Measurements from ENCODE around the gene GFER. TPM values are rescaled to one million over a fixed set of nuclear protein-coding genes. Genes with fewer than 3 reads are reported as not detected.

The GFER gene
- polyA plus RNA-seq, 1 donor (not counting 4 experiments of a cell fraction or from before 2014, with no cell fraction given), result 12.0 TPM

DNA sequence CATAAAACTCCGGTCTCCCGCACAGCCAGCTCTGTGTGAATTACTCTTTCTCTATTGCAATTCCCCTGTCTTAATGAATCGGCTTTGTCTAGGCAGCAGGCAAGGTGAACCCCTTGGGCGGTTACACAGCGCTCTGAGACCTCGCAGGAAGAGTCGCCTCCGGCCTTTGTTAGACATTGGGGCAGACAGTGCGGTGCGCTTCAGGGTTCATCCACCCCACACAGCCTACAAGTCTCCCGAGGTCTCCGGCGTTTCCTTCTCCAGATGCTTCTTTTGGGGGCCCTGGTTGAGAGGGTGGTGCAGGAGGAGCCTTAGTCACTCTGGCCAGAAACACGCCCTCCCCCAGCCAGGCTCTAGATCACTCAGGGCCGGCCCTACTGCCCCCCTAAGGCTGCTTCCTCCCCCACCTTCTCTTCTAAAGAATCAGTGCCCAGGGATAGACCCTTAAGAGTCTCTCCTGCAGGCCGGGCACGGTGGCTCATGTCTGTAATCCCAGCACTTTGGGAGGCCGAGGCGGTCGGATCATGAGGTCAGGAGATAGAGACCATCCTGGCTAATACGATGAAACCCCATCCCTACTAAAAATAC is 39.3 kb upstream of the GFER start:
- DNase-seq (ENCODE audit: low read depth, low spot score) (no peak), FAIRE-seq (no peak)
- H3K27ac ChIP-seq (ENCODE audit: control insufficient read depth, insufficient read depth, low read length), result no peak overlapping the region
- H3K79me2 ChIP-seq (ENCODE audit: control insufficient read depth, insufficient read depth, low read length), result no peaks in the 10 kb centered on the region
- no peak overlapping the region for H3K9ac ChIP-seq (ENCODE audit: control insufficient read depth, extremely low read depth, insufficient read depth, low read length)
- no peaks in the 10 kb centered on the region for H3K27me3 ChIP-seq (ENCODE audit: control insufficient read depth, extremely low read depth, insufficient read depth, low read length)
- TF ChIP-seq, protein P1, sequence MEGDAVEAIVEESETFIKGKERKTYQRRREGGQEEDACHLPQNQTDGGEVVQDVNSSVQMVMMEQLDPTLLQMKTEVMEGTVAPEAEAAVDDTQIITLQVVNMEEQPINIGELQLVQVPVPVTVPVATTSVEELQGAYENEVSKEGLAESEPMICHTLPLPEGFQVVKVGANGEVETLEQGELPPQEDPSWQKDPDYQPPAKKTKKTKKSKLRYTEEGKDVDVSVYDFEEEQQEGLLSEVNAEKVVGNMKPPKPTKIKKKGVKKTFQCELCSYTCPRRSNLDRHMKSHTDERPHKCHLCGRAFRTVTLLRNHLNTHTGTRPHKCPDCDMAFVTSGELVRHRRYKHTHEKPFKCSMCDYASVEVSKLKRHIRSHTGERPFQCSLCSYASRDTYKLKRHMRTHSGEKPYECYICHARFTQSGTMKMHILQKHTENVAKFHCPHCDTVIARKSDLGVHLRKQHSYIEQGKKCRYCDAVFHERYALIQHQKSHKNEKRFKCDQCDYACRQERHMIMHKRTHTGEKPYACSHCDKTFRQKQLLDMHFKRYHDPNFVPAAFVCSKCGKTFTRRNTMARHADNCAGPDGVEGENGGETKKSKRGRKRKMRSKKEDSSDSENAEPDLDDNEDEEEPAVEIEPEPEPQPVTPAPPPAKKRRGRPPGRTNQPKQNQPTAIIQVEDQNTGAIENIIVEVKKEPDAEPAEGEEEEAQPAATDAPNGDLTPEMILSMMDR (optimal IDR thresholded peaks at IDR 0.05 in 1 of 3, IDR thresholded peaks at IDR 0.05 in 1 of 3, conservative IDR thresholded peaks at IDR 0.05 in 1 of 3; ENCODE audit: extremely low read depth in 1 of 3, insufficient read depth in 2 of 3, low read length in 3 of 3), result no peak
- TF ChIP-seq EZH2 (IDR thresholded peaks at IDR 0.05; ENCODE audit: low read length), result no peak
- H3K9me3 ChIP-seq (ENCODE audit: control insufficient read depth, low read depth, low read length), result no peaks in the 10 kb centered on the region
- H3K9me1 ChIP-seq (ENCODE audit: control insufficient read depth, extremely low read depth, insufficient read depth, low read length), result no peaks in the 10 kb centered on the region
- H2AFZ ChIP-seq (ENCODE audit: control insufficient read depth, low read length), result no peak overlapping the region
- no peaks in the 10 kb centered on the region for H4K20me1 ChIP-seq (ENCODE audit: control insufficient read depth, extremely low read depth, insufficient read depth, low read length)
- dilution Hi-C loops (cut with MboI; ENCODE audit: extremely low pct_ligation_motif_present, low sequenced_read_pairs), result no loop called here
- H3K4me3 ChIP-seq (ENCODE audit: control insufficient read depth in 2 of 3, extremely low read depth in 1 of 3, insufficient read depth in 2 of 3, low read depth in 1 of 3, low read length in 3 of 3), result no peak overlapping the region
- peaks cover 20% of the 10 kb centered on the region for H3K4me1 ChIP-seq (ENCODE audit: control insufficient read depth, extremely low read depth, insufficient read depth, low read length)
- H3K36me3 ChIP-seq (ENCODE audit: control insufficient read depth in 2 of 2, extremely low read depth in 1 of 2, insufficient read depth in 2 of 2, low read length in 2 of 2), result no peaks in the 10 kb centered on the region
- H3K4me2 ChIP-seq (ENCODE audit: control insufficient read depth, extremely low read depth, insufficient read depth, low read depth, low read length), result no peak overlapping the region

DNA sequence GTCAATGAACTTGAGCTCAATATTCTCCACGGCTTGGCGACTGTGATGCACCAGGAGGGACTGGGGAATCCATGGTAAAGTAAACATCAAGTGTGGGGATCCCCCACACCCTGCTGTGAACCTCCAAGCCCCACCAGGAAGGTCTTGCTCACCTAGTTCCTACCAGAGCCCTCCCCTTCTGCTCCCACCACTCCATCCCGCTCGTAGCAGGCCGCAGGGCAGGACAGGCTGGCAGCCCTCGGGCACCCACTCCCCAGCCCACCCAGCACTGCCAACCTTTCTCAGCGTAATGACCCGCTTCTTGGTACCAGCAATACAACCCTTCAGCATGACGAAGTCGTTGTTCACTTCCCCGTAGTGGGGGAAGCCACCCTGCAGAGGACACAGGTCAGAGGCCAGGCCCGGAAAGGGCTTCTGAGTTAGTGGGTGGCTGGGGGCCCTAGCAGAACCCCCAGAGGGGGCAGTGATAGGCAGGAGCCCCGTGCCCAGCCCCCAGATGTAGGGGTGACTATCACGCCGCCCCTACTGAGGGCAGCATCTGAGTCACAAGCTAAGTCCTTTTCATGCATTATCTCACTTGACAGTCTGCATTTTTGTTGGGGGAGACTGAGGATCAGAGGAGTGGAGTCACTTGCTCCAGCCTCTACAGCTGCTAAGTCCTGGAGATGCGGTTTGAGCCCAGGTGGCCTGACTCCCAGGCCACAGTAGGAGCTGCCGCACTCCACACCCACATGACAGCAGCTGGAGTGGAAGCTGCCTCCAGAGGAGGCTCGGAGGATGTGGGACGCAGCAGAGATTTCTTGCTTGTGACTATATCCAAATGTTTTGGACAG is 38.2 kb upstream of the GFER start:
- H3K27ac ChIP-seq (ENCODE audit: control insufficient read depth, insufficient read depth, low read length), result no peak overlapping the region
- H3K9me1 ChIP-seq (ENCODE audit: control insufficient read depth, extremely low read depth, insufficient read depth, low read length), result no peaks in the 10 kb centered on the region
- no peaks in the 10 kb centered on the region for H3K9me3 ChIP-seq (ENCODE audit: control insufficient read depth, low read depth, low read length)
- H4K20me1 ChIP-seq (ENCODE audit: control insufficient read depth, extremely low read depth, insufficient read depth, low read length), result no peaks in the 10 kb centered on the region
- H3K27me3 ChIP-seq (ENCODE audit: control insufficient read depth, extremely low read depth, insufficient read depth, low read length), result no peaks in the 10 kb centered on the region
- dilution Hi-C loops (cut with MboI; ENCODE audit: extremely low pct_ligation_motif_present, low sequenced_read_pairs), result no loop called here
- no peak overlapping the region for H2AFZ ChIP-seq (ENCODE audit: control insufficient read depth, low read length)
- TF ChIP-seq EZH2 (IDR thresholded peaks at IDR 0.05; ENCODE audit: low read length), result no peak
- TF ChIP-seq, protein P1 (optimal IDR thresholded peaks at IDR 0.05 in 1 of 3, IDR thresholded peaks at IDR 0.05 in 1 of 3, conservative IDR thresholded peaks at IDR 0.05 in 1 of 3; ENCODE audit: extremely low read depth in 1 of 3, insufficient read depth in 2 of 3, low read length in 3 of 3), result no peak
- DNase-seq (ENCODE audit: low read depth, low spot score), result no peak
- no peaks in the 10 kb centered on the region for H3K36me3 ChIP-seq (ENCODE audit: control insufficient read depth in 2 of 2, extremely low read depth in 1 of 2, insufficient read depth in 2 of 2, low read length in 2 of 2)
- H3K9ac ChIP-seq (ENCODE audit: control insufficient read depth, extremely low read depth, insufficient read depth, low read length), result no peak overlapping the region
- no peak overlapping the region for H3K4me3 ChIP-seq (ENCODE audit: control insufficient read depth in 2 of 3, extremely low read depth in 1 of 3, insufficient read depth in 2 of 3, low read depth in 1 of 3, low read length in 3 of 3)
- H3K79me2 ChIP-seq (ENCODE audit: control insufficient read depth, insufficient read depth, low read length), result no peaks in the 10 kb centered on the region
- FAIRE-seq, result no peak
- peaks cover 27% of the 10 kb centered on the region for H3K4me1 ChIP-seq (ENCODE audit: control insufficient read depth, extremely low read depth, insufficient read depth, low read length)
- H3K4me2 ChIP-seq (ENCODE audit: control insufficient read depth, extremely low read depth, insufficient read depth, low read depth, low read length), result no peak overlapping the region

Data from keratinocyte (primary cell).